Fibroblast of skin of left quadriceps (primary cell): ENCODE results near the gene CELF1.
"Not testable (repeated sequence)": the region's sequence is repeated elsewhere in the genome, so short reads cannot be mapped to it uniquely, and the experiment has no call there.

Experiments used
- DNase-seq, 2 experiments: peaks; one replicate each; pipeline ENCODE4 v3.0.0-alpha.2; 2013; ENCODE audit warnings: low read depth in 2 of 2

CELF1 gene

GRCh38 chr11:47573321-47573720 lies 20.4 kb upstream of the CELF1 start:
- DNase-seq = no peak

- no peak for DNase-seq
Measured at GRCh38 chr11:47572715-47573255, 19.9 kb upstream of the CELF1 start.

- DNase-seq = no peak
Measured at GRCh38 chr11:47571895-47572294, 19.0 kb upstream of the CELF1 start.

GRCh38 chr11:47571357-47571729 lies 18.4 kb upstream of the CELF1 start:
- no peak for DNase-seq

- DNase-seq = no peak
Measured at GRCh38 chr11:47570651-47571356, 17.9 kb upstream of the CELF1 start.

GRCh38 chr11:47569646-47570045 lies 16.7 kb upstream of the CELF1 start:
- no peak for DNase-seq

GRCh38 chr11:47566149-47566698 lies 13.3 kb upstream of the CELF1 start:
- no peak for DNase-seq

GRCh38 chr11:47565340-47566148 lies 12.6 kb upstream of the CELF1 start, which contains the start of gene PTPMT1:
PTPMT1 (plus strand) TSS chr11:47565599; CDS start chr11:47565623, 24 bp downstream.
- no peak for DNase-seq

- DNase-seq = no peak
Measured at GRCh38 chr11:47564933-47565339, 12.0 kb upstream of the CELF1 start.

GRCh38 chr11:47564366-47564765 lies 11.4 kb upstream of the CELF1 start:
- DNase-seq = not testable (repeated sequence)

GRCh38 chr11:47562393-47562792 lies 9.5 kb upstream of the CELF1 start:
- DNase-seq = not testable (repeated sequence)

GRCh38 chr11:47560426-47560825 lies 7.5 kb upstream of the CELF1 start:
- no peak for DNase-seq

GRCh38 chr11:47558695-47559094 lies 5.8 kb upstream of the CELF1 start:
- DNase-seq = no peak

- DNase-seq = not testable (repeated sequence)
Measured at GRCh38 chr11:47557004-47557403, 4.1 kb upstream of the CELF1 start.

GRCh38 chr11:47553406-47553743 lies 443 bp upstream of the CELF1 start:
- DNase-seq = no peak

GRCh38 chr11:47552056-47552565 lies 821 bp downstream of the CELF1 start:
- no peak for DNase-seq

- DNase-seq = no peak
Measured at GRCh38 chr11:47551086-47551485, 1.8 kb downstream of the CELF1 start.

- no peak for DNase-seq
Measured at GRCh38 chr11:47550288-47551047, 2.5 kb downstream of the CELF1 start.

GRCh38 chr11:47546274-47546673 lies 6.7 kb downstream of the CELF1 start:
- not testable (repeated sequence) for DNase-seq

GRCh38 chr11:47545298-47545697 lies 7.6 kb downstream of the CELF1 start:
- no peak for DNase-seq

- DNase-seq = no peak
Measured at GRCh38 chr11:47541070-47541469, 11.9 kb downstream of the CELF1 start.

- no peak for DNase-seq
Measured at GRCh38 chr11:47539681-47540039, 13.3 kb downstream of the CELF1 start.
